Measurements from ENCODE around the gene RAP1GAP2.

GRCh38 chr17:3004150-3004801 lies 208.0 kb downstream of the RAP1GAP2 start:
- TF ChIP-seq, protein P1, sequence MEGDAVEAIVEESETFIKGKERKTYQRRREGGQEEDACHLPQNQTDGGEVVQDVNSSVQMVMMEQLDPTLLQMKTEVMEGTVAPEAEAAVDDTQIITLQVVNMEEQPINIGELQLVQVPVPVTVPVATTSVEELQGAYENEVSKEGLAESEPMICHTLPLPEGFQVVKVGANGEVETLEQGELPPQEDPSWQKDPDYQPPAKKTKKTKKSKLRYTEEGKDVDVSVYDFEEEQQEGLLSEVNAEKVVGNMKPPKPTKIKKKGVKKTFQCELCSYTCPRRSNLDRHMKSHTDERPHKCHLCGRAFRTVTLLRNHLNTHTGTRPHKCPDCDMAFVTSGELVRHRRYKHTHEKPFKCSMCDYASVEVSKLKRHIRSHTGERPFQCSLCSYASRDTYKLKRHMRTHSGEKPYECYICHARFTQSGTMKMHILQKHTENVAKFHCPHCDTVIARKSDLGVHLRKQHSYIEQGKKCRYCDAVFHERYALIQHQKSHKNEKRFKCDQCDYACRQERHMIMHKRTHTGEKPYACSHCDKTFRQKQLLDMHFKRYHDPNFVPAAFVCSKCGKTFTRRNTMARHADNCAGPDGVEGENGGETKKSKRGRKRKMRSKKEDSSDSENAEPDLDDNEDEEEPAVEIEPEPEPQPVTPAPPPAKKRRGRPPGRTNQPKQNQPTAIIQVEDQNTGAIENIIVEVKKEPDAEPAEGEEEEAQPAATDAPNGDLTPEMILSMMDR (IDR thresholded peaks at IDR 0.05; ENCODE audit: low read length) = no peak
- TF ChIP-seq EZH2 (IDR thresholded peaks at IDR 0.05; ENCODE audit: borderline replicate concordance, low read length) = no peak

Data from OCI-LY1 (cell line).